ENCODE data around the gene CSTPP1. TPM values are rescaled to one million over a fixed set of nuclear protein-coding genes. Genes with fewer than 3 reads are reported as not detected.

Gene CSTPP1
- total and polyA plus RNA-seq, 2 of the 8 experiments (the other 6 are each of a cell fraction or from before 2014, with no cell fraction given), result 24.2 to 28.7 TPM

GRCh38 chr11:47035108-47035507 is 98.5 kb downstream of the CSTPP1 start:
- H3K18ac ChIP-seq (ENCODE audit: extremely low read depth, low read length), result no peak overlapping the region
- no peak overlapping the region for H2BK20ac ChIP-seq (ENCODE audit: low read length)
- no peak for DNase-seq (ENCODE audit: low read depth in 1 of 2, low spot score in 2 of 2)
- H3K56ac ChIP-seq (replicated peaks; ENCODE audit: insufficient read length, low read depth, low read length), result no peak overlapping the region
- H3K27me3 ChIP-seq (replicated peaks in 1 of 4; ENCODE audit: control insufficient read depth in 3 of 4, extremely low read depth in 1 of 4, insufficient read depth in 3 of 4, low read length in 3 of 4), result no peaks in the 10 kb centered on the region
- no peak overlapping the region for H3K4me3 ChIP-seq (ENCODE audit: extremely low read depth in 1 of 4, insufficient read depth in 2 of 4, low read depth in 3 of 4, low read length in 4 of 4)
- no peaks in the 10 kb centered on the region for H3K79me2 ChIP-seq (ENCODE audit: control insufficient read depth in 1 of 2, insufficient read depth in 2 of 2, low read length in 2 of 2)
- TF ChIP-seq KDM5A (IDR thresholded peaks at IDR 0.05; ENCODE audit: low read length) (no peak), RFX5 (IDR thresholded peaks at IDR 0.05; ENCODE audit: borderline replicate concordance, low read depth, low read length) (no peak), BACH1 (IDR thresholded peaks at IDR 0.05; ENCODE audit: low read length) (no peak), EGR1 (IDR thresholded peaks at IDR 0.05; ENCODE audit: borderline replicate concordance, low read depth, low read length) (no peak), BCL11A (IDR thresholded peaks at IDR 0.05; ENCODE audit: low read depth in 2 of 2, low read length in 2 of 2) (no peak), SP1 (IDR thresholded peaks at IDR 0.05; ENCODE audit: low read depth, low read length) (no peak)
- 94% methylated on average over 5 of the region's 5 CpGs; no CpG with 5 or more reads in 1 of the 2 experiments for WGBS, 2 experiments (ENCODE audit: extremely low coverage in 1 of 2, insufficient coverage in 1 of 2, insufficient read length in 1 of 2, insufficient replicate concordance in 2 of 2, low coverage in 1 of 2, low lambda C conversion rate in 2 of 2, missing lambda C conversion rate in 1 of 2)
- no peaks in the 10 kb centered on the region for H3K79me1 ChIP-seq (ENCODE audit: low read depth, low read length)
- no peak overlapping the region for H2BK15ac ChIP-seq (ENCODE audit: low read length)
- no peak overlapping the region for H3K23ac ChIP-seq (ENCODE audit: insufficient read length)
- H4K20me1 ChIP-seq (replicated peaks in 1 of 2; ENCODE audit: control insufficient read depth in 1 of 2, insufficient read depth in 2 of 2, low read length in 2 of 2), result no peaks in the 10 kb centered on the region
- H2AK5ac ChIP-seq (ENCODE audit: low read depth, low read length), result no peak overlapping the region
- H2BK120ac ChIP-seq (replicated peaks; ENCODE audit: low read depth, low read length), result no peak overlapping the region
- POLR2A ChIA-PET (ENCODE audit: partially characterized antibody), result interaction anchor here (0.6 kb wide), 1 partner anchor 116 kb away, joined by 3 read pairs; no protein-coding TSS in a partner anchor
- H2BK5ac ChIP-seq (ENCODE audit: low read depth, low read length), result no peak overlapping the region
- no peaks in the 10 kb centered on the region for H3K23me2 ChIP-seq (ENCODE audit: low read depth, low read length)
- no peaks in the 10 kb centered on the region for H3K36me3 ChIP-seq (ENCODE audit: control insufficient read depth in 2 of 4, insufficient read depth in 4 of 4, low read length in 3 of 4)
- H3K4me2 ChIP-seq (ENCODE audit: insufficient read depth in 1 of 2, low read depth in 2 of 2, low read length in 2 of 2), result no peak overlapping the region
- no peak overlapping the region for H2BK12ac ChIP-seq (ENCODE audit: low read depth, low read length)
- no peak overlapping the region for H4K8ac ChIP-seq (ENCODE audit: extremely low read depth, insufficient read depth, low read length)
- H2AFZ ChIP-seq (ENCODE audit: low read length), result no peak overlapping the region
- no peak overlapping the region for H3K27ac ChIP-seq (ENCODE audit: low read depth, low read length)
- H3K4ac ChIP-seq (replicated peaks; ENCODE audit: insufficient read length, low read depth, low read length), result no peak overlapping the region
- H3K9me3 ChIP-seq (ENCODE audit: insufficient read depth in 2 of 2, low read depth in 1 of 2, low read length in 1 of 2), result no peaks in the 10 kb centered on the region
- no peak overlapping the region for H3K9ac ChIP-seq (replicated peaks in 1 of 4; ENCODE audit: extremely low read depth in 1 of 4, low read depth in 3 of 4, low read length in 3 of 4)
- H4K5ac ChIP-seq (ENCODE audit: insufficient read length, low read depth, low read length), result no peak overlapping the region
- no peak for FAIRE-seq
- no peaks in the 10 kb centered on the region; a peak in 1 of 7 replicates for H3K4me1 ChIP-seq (replicated peaks in 1 of 4; ENCODE audit: control insufficient read depth in 3 of 4, insufficient read depth in 4 of 4, low read length in 3 of 4)
- H3K14ac ChIP-seq (ENCODE audit: insufficient read length), result no peak overlapping the region
- CTCF ChIA-PET (ENCODE audit: partially characterized antibody), result interaction anchor here (0.6 to 1.4 kb wide), 5 partner anchors 8 to 426 kb away, joined by 3 to 4 read pairs (median 3); no protein-coding TSS in a partner anchor
- H4K91ac ChIP-seq (replicated peaks; ENCODE audit: insufficient read length, low read length), result no peak overlapping the region
